Fibroblast of skin of back (primary cell): Measurements from ENCODE around the gene ROS1.
"Not testable (repeated sequence)": the region's sequence is repeated elsewhere in the genome, so short reads cannot be mapped to it uniquely, and the experiment has no call there.

Experiments
- DNase-seq: peaks from one replicate; pipeline ENCODE4 v3.0.0-alpha.2; 2013

Gene ROS1

DNA sequence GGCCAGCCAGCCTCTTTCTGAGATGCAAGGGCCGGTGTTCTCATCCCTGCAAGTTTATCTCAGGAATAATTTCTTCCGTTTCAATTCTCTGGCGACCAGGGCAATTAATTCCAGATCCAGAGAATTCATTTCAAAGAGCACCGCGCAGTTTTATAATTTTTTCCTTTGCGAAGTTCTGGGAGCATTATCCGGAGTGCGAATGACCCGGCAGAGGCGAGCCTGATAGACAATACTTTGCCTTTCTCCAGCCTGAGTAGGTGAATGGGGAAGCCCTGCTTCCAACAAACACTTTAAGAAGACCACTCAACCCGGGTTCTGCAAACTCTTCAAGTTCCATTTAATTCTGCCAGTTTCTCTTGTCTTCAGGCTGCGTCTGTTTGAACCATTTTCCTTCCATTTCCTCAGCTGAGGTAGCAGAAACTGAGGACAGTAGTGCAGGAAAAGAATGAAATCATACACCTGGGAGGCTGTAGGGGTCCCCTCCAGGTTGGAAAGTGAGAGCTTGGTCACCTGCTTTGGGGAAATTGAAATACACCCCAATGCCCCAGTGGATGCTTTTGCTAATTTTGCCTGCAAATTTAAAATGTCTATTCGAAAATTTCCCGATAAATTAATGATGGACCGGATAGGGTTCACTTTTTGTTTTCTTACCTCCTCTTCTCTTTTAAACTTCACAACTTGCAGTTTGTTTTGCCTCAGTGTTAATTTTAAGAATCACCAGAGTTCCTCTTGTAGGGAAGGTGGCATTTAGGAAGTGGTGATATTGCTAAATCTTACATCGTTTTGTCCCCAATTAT lies 159.3 kb downstream of the ROS1 start:
- DNase-seq: no peak

DNA sequence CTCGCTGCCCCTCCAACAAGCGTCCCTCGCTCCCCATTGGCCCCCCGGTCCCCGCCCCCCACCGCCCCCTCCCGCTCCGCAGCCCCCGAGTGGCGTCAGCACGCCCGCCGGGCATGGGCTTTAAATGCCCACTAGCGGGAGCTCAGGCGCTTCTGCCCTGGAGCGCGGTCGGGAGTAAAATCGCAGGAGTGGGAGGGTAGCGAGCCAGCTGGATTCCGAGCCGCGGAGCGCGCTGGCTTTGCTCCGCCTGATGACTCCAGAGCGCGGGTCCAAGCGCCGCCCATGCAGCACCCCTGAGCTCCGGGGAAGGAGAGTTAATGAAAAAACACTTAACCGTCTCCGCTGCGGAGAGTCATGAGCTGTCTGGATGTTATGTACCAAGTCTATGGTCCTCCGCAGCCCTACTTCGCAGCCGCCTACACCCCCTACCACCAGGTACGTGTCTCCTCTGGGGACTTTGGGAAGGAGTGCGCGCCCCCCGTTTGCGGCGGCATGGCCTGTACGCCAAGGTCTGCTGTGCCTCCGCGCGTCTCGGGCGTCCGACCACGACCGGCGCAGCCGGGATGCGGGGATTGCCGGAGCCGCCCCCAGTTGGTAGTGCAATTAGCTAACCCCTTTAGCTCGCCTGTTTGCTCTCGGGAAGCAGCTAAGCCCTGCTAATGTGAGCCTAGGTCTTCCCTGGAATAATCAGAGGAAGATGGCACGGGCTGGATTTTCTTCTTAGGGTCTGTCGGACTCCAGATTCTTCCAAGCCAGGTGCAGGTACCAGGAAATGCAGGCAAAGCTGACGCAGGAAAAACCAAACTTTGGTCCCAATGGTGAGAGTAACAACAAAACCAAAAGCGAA lies 160.1 kb downstream of the ROS1 start, which contains the start of gene VGLL2:
TSS of gene VGLL2 (plus strand) at position 149 of the 847 bp plus-strand sequence. CDS start at position 355, 206 bp downstream.
- DNase-seq: peak; percentile 37

DNA sequence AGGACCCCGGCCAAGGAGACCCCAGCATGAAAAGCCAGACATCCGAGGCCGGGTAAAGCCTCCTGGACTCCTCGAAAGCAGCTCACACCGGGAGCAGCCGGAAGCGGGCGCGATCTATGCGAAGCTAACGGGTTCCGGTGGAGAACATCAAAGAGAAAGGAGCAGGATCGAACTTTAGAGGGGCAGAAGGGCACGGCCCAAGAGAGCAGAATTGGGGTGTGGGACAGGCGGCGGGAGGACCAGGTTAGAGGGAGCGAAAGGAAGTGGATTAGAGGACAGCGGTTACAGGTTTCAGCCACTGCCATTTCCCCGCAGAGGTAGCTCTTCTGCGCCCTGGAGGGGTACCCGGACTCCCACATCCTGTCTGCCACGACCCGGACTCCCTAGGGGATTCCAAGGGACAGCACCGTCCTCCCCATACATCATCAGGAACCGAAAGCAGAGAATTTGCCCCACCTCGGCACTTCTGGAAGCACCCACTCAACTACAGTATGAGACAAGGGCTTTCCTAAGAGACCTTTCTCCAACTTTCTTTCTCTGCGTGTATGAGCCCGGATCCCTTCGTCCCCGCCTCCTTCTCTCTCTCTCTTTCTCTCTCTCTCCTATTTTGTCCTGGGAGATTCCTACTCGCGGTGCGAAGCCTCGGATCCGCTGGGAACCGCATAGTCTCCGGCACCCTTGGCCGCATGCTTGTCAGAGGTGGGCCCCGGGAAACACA lies 160.9 kb downstream of the ROS1 start:
- peak; percentile 19 for DNase-seq

DNA sequence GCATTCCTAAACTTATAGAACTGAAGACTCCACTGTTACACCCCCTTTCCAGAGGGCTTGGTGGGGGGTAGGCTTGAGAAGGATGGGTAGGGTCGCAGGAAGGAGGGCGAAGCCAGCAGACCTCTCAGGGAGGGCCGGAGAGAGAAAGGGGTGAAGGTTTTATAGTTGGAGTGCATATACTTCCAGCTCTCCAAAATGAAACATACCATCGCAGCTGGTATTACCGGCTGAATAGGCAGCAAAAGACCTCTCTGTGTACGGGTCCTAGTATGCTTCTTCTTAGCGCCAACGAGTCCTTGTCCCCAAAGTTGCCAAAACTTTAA lies 161.4 kb downstream of the ROS1 start:
- peak; percentile 2 for DNase-seq

DNA sequence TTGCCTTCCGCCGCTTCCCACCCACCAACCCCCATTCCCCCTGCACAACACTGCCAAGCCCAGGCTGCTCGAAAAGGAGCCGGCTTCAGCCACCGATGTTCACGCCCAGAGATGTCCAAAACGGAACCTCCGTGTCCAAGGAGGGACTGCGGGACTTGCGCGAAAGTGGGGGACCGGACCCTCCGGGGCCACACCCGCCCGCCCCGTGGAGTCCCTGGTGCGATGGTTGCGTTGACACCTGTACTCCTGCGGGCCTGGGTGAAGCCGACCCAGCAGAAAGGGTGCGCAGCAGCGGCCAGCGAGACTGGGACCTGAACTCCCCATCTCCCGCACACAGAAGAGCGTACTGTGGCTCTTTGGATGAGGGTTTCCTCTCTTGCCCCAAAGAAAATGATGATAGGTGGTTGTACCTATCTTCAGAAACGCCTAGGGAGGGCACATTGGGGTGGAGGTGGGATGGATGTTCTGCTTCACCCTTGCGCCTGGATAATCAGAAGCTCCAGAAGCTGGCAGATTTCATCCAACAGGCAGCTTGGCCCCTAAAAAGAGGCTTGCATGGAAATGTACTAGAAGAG lies 162.3 kb downstream of the ROS1 start:
- no peak for DNase-seq

DNA sequence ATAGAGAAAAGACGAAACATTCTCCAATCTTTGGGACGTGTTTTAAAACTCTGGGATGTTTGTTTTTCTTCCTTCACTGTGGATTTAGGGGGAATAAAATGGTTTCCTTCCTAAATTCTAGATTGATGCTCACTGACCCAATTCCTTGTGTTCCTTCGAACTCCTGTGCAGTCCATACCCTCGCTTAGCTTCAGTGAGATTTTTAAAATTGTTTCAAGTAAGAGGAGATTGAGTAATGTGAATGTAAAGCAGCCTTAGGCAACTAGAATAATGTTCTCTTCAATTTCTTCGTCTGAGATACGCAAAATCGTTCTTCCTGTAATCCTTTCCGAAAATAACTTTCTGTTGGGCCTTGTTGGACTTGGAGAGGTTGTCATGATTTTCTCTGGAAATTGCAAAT lies 162.9 kb downstream of the ROS1 start:
- no peak for DNase-seq

DNA sequence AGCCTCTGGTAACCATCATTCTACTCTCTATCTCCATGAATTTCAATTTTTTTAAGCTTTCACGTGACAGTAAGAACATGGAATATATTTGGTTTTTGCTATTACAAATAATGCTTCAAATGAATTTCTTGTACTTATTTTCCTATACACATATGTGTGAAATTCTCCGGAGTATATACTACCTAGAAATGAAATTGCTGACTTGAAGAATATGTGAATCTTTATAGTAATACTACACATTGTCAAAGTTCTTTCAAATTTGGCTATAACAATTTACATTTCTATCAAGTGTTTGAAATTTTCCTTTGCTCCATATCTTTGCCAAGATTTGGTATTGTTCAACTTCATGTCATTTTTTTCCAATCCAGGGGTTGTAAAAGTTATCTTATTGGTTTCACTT lies 172.0 kb downstream of the ROS1 start:
- DNase-seq: no peak

DNA sequence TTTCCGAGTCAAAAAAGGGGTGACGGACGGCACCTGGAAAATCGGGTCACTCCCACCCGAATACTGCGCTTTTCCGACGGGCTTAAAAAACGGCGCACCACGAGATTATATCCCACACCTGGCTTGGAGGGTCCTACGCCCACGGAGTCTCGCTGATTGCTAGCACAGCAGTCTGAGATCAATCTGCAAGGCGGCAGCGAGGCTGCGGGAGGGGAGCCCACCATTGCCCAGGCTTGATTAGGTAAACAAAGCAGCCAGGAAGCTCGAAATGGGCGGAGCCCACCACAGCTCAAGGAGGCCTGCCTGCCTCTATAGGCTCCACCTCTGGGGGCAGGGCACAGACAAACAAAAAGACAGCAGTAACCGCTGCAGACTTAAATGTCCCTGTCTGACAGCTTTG lies 180.8 kb downstream of the ROS1 start:
- not testable (repeated sequence) for DNase-seq

DNA sequence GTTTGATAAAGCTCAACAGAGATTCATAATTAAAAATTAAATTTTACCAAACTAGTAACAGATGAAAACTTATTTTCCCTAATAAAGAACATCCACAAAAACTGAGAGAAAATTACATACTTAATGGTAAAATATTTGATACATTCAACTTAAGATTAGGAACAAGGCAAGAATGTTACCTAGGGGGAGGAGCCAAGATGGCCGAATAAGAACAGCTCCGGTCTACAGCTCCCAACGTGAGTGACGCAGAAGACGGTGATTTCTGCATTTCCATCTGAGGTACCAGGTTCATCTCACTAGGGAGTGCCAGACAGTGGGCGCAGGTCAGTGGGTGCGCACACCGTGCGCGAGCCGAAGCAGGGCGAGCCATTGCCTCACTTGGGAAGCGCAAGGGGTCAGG lies 181.2 kb downstream of the ROS1 start:
- DNase-seq: not testable (repeated sequence)
